Head of caudate nucleus (tissue), 42 donors: ENCODE measurements around the gene PSENEN.

Experiments
- DNase-seq, 42 donors: peaks; one replicate each; pipeline versions ENCODE4 v3.0.0 to v3.0.0-alpha.2; 2020 to 2021; ENCODE audit warnings: mixed read lengths in 7 of 42
- intact Hi-C: fragments of 100-400 bp; cut with DNase I; formaldehyde crosslinking; loops from one replicate; pipeline ENCODE4 v1.15.0; 2022

PSENEN gene

DNA sequence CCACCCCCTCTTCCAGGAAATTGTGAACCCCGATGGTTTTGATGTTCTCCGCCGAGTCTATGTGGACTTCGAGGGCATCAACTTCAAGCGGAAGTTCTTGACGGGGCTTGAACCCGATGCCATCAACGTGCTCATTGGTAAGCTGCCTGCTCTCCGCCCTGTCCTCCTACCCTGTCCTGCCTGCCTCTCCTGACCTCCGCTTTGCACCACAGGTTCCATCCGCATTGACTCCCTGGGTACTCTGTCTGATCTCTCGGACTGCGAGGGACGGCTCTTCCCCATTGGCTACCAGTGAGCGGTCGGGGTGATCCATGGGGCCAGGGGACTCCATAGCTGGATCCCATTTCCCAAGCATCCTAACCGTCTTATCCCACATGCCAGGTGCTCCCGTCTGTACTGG is 15.1 kb upstream of the PSENEN start:
- intact Hi-C loops = no loop called here
- no peak for DNase-seq

DNA sequence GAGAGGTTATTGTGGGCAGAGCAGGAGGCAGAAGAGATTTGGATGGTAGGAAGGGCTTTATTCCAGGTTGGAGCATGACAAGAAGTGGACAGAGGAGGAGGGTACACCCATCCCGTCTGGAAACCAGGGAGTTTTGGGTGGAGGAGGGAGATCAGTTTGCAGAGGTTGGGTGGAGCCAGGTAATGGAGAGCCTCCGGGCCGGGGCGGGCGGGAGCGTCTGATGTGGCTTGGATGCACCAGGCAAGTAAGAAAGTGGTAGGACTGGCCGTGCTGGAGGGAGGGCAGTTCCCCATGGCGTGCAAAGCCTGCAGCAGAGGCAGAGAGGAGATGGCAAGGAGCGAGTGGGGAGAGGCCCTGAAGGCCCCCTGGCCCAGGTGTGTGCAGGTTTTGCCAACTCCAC is 14.1 kb upstream of the PSENEN start:
- intact Hi-C loops = no loop called here
- DNase-seq = no peak

DNA sequence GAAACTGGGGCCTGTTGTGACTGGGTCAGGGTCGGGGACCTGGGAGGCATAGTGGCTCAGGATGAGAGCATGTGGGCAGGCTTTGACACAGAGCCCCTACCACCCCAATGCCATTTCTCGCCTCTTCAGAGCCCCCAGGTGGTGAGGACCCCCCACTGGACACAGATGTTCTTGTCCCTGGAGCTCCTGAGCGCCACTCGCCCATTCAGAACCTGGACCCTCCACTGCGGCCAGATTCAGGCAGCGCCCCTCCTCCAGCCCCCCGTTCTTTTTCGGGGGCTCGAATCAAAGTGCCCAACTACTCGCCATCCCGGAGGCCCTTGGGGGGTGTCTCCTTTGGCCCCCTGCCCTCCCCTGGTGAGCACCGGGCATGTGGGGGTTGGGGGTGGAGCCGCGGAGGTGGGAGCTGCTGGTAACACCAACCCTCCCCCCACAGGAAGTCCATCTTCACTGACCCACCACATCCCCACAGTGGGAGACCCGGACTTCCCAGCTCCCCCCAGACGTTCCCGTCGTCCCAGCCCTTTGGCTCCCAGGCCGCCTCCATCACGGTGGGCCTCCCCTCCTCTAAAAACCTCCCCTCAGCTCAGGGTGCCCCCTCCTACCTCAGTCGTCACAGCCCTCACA is 13.6 kb upstream of the PSENEN start:
- no peak for DNase-seq
- intact Hi-C loops = no loop called here

DNA sequence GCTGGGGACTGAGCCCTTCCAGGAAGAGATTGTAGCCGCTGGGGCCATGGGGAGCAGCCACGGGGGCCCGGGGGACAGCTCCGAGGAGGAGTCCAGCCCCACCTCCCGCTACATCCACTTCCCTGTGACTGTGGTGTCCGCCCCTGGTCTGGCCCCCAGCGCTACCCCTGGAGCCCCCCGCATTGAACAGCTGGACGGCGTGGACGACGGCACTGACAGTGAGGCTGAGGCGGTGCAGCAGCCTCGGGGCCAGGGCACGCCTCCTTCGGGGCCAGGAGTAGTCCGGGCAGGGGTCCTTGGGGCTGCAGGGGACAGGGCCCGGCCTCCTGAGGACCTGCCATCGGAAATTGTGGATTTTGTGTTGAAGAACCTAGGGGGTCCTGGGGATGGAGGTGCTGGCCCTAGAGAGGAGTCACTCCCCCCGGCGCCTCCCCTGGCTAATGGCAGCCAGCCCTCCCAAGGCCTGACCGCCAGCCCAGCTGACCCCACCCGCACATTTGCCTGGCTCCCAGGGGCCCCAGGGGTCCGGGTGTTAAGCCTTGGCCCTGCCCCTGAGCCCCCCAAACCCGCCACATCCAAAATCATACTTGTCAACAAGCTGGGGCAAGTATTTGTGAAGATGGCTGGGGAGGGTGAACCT is 12.8 kb upstream of the PSENEN start:
- intact Hi-C loops = no loop called here
- DNase-seq = no peak

DNA sequence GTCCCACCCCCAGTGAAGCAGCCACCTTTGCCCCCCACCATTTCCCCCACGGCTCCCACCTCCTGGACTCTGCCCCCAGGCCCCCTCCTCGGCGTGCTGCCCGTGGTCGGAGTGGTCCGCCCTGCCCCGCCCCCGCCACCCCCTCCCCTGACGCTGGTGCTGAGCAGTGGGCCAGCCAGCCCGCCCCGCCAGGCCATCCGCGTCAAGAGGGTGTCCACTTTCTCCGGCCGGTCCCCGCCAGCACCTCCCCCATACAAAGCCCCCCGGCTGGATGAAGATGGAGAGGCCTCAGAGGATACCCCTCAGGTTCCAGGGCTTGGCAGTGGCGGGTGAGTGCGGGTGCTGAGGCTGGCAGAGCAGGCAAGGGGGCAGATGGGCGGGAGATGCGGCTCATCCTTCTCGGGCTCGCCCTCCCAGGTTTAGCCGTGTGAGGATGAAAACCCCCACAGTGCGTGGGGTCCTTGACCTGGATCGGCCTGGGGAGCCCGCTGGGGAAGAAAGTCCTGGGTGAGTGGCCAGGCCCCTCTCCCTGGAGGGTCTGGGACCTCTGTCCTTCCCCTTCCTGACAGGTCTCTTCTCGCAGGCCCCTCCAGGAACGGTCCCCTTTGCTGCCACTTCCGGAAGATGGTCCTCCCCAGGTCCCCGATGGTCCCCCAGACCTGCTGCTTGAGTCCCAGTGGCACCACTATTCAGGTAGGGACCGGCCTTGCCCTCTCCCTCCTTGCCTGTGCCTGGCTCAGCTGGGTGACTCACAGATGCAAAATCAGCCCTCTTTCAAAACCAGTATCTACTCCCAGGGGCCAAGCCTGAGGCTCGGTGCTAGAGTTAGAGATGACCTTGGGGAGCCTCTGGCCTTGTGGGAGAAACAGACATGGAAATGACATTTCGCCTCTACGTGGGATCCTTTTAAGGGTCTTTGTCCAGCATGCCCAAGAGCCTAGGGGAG is 12.0 kb upstream of the PSENEN start:
- DNase-seq = no peak
- intact Hi-C loops = no loop called here

DNA sequence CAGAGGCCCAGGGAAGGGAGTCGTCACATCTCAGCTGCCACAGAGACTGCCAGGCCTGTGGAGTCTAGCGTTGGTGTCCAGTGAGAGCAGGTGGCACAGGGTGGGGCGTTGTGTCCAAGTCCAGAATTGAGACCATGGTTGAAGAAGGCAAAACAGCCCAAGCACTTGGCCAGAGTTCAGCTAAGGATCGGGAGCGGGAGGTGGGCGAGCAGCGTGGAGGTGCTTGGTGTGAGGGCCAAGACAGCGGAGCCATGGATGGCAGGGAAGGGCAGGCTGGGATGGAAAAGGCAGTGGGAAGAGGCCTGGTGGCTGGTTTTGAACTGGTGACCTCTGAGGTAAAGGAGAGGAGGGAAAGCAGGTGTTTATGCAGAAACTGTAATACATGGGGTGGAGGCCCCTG is 11.2 kb upstream of the PSENEN start:
- no peak for DNase-seq
- intact Hi-C loops = no loop called here

DNA sequence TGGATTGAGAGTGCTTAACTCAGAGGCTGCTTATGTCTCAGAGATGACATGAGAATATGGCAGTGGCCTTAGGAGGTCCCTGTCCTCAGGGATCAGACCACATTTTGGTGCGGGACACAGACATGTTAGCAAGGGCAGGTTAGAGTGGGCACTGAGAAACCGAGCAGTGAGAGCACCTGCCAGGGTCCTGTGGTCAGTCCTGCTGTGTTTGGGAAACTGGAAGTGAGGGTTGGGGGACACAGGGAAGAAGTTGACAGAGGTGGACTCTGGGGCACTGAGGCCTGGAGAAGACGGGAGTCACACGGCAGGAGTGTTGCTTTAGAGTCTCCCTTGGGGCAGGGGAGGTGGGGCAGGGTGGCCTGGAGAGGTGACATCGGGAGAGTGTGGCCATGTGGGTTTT is 10.6 kb upstream of the PSENEN start:
- DNase-seq = no peak

DNA sequence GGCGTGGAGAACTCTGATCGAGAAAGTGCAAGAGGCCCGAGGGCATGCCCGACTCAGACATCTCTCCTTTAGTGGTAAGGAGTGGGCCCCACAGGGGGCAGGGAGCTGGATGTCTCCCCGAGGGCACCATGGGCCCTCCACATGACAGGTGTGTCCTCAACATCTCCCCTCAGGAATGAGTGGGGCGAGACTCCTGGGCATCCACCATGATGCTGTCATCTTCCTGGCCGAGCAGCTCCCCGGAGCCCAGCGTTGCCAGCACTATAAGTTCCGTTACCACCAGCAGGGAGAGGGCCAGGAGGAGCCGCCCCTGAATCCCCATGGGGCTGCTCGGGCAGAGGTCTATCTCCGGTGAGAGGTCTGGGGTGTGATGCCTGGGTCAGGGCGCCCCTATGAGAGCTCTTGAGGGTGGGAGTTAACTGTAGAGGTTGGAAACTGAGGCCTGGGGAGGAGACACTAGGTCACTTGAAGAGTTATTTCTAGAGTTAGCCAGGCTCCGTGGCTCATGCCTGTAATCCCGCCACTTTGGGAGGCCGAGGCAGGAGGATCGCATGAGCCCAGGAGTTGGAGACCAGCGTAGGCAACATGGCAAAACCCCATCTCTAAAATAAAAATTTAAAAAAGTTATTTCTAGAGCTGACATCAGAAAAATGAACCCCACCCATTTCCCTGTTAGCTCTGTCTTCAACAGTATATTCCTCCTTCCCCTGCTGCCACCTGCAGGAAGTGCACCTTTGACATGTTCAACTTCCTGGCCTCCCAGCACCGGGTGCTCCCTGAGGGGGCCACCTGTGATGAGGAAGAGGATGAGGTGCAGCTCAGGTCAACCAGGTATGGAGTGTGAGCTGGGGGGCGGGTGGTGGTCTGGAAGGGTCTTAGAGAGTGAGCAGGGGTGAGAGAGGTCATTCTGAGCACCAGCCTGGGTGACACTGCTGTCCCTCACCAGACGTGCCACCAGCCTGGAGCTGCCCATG is 8.3 kb upstream of the PSENEN start:
- DNase-seq = no peak
- intact Hi-C loops = no loop called here

More for the DNA sequence above, 10.6 kb upstream of the PSENEN start:
- intact Hi-C loops = no loop called here

DNA sequence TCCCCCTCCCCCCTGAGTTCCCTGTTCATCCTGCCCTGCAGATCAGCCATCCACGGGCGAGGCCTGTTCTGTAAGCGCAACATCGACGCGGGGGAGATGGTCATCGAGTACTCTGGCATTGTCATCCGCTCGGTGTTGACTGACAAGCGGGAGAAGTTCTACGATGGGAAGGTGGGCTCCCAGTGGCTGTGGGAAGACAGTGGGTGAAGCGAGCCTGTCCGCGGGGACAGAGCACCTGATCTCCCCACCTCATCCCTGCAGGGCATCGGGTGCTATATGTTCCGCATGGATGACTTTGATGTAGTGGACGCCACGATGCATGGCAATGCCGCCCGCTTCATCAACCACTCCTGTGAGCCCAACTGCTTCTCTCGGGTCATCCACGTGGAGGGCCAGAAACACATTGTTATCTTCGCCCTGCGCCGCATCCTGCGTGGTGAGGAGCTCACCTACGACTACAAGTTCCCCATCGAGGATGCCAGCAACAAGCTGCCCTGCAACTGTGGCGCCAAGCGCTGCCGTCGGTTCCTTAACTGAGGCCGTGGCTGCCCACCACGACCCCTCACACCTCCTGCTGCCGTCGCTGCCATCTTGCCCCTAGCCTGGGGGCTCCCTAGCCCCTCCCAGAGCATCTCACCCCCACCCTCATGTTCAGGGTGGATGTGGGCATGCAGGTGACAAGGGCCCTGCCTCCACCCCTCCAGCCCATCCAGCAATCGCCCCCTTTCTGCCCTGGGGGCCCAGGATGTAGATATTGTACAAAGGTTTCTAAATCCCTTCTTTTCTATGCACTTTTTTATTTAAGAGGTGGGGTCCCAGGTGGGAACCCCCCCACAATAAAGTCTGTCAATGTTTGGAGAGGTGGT is 7.2 kb upstream of the PSENEN start:
- intact Hi-C loops = no loop called here
- DNase-seq = no peak

DNA sequence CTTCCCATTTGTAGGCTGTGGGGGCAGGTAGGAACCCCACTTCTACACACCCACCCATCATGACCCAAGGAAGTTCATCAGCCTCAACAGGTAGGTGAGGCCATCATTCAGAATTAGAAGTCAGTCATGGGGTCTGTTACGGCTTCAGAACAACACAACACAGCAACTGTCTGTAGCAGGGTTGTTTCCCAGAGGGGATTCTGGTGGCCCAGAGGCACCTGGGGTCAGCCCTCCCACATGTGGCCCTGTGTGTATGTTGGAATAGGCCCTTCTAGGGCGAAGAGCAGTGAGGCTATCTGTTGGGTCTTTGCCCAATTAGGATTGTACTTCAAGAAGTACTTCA is 6.6 kb upstream of the PSENEN start:
- intact Hi-C loops = no loop called here
- DNase-seq = no peak

DNA sequence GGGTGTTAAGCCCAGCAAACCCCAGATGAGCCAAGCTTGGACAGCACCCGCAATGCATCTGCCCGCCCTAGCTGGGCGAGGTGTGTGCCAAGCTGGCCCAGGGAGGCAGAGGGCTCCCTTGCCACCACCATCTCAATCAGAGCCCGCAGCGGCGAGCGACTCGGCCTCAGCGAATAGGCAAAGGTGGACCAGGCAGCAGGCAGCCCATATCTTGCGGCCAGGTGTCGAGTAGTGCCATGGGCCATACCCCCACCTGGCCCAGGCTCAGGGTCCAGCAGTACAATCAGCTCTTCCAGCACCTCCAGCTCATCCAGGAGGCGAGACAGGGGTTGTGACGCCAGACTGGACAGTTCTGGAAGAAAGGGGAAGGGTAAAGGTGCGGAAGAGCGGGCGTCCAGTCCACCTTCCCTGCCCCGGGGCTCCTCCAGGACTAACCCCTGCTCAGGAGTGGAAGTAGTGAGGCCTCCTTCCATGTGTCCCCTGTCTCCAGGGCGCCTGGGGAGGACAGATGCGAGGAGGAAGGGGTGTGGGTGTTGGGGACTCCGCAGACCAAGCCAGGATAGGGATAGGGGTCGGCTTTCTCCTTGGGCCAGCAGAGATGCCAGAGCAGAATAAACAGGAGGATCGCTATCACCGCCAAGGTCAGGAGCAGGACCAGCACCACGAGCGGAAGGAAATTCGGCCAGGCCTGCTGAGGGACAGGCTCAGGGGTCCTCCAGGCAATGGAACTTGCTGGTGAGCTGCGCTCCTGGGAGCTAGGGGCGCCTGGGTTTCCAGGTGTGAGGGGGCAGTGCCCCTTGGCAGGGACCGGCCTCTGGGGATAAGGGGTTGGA is 6.0 kb upstream of the PSENEN start:
- intact Hi-C loops = loop anchor here (10.0 kb wide), 1 partner anchor 195 kb away; the partner anchor contains the start of gene LRFN3
- DNase-seq = peak in 1 of 42 donors; percentile 29

DNA sequence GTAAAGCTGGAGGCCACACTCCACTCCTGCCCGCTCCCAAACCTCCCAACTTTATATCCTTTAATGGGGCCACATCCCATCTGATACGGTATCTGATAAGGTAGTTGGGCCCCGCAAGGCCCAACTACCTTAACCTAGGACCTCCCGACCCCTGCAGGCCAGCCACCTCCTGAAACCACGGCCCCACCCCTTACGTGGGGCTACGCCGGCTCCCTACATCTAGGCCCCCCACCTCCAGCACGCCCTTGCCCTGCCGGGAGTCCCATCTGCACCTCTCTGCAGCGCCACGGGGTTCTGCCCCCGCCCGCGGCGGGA is 5.4 kb upstream of the PSENEN start:
- intact Hi-C loops = loop anchor here (10.0 kb wide), 1 partner anchor 195 kb away; the partner anchor contains the start of gene LRFN3
- no peak for DNase-seq

DNA sequence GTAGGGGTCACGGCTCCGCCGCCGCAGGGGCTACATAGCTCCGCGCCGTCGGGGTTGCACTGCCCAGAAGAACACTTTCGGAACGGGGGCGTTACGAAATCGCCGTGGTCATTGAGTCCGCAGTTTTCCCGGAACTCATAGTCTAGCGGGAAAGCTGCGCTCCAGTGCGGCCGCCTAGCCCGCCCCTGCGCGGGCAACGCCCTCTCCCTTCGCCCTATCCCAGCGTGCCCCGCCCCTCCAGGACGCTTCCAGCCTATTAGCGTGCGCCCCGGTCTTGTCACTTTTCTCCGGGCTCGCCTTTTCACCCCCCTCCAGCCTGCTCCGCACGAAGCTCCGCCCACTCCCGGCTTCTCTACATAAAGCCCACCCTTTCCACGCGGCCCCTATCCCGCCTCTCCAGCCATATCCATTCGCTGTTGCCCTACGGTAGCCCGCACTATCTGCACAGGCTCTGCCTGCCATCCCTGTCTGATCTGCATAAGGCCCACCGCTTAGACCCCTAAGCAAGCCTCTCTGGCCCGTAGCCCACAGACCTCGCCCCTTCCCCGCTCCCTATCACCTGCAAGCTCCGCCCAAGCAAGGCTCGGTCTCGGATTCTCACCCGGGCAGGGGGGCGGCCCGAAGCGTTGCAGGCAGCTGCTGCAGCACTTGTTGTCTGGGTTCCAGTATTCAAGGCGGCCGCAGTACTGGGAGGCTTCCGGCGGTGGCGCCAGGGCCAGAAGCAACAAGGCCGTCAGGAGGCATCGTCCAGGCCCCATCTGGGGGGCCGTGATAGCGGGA is 4.8 kb upstream of the PSENEN start:
- peak; percentile 97 to 100 (median 99) for DNase-seq
- intact Hi-C loops = loop anchor here (10.0 kb wide), 1 partner anchor 194 kb away; the partner anchor contains the start of gene LRFN3

DNA sequence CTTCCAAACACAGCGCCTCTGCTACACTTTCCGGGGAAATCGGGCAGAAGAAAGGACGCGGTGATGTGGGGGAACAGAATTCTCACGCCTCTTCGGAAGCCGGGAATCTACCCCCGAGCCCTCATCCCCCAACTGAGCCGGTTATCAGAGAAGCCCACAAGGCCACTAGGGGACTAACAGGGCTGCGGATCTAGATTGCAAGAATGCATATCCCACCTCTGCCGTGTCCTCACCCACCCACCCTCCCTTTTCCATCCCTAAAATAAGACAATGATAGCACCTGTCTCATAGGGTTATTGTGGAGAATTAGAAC is 4.3 kb upstream of the PSENEN start:
- intact Hi-C loops = loop anchor here (10.0 kb wide), 1 partner anchor 194 kb away; the partner anchor contains the start of gene LRFN3
- no peak for DNase-seq

DNA sequence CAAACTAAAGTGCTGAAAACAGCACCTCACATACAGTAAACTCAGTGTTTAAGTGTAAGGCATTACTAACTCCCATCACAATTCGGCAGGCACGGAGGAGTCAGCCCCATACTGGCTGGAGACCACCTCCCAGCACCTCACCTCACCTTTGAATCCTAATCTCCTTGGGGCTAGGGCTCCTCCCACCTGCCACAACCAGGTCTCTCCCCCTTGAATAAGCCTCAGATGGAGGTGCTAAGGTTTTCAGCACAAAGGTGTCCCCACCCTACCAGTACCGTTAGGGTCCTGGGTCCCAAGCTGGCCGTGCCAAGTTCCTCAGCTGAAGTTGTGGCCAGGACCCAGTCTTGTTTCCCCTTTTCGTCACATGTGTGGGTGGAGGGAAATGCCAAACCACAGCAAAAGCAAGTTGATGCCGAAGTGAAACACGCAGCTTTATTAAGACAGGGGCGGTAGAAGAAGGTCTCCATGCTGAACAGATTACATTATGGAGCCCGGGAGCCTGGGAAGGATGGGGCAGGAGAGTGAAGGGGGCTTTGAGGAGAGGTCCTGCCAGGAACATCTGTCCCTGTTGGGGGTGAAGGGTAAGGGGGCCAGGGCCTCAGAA is 3.2 kb upstream of the PSENEN start, which contains the start of gene IGFLR1:
Gene IGFLR1 (minus strand): TSS at position 332 of the 604 bp plus-strand sequence. CDS start 1,272 bp downstream, outside the sequence.
- peak in 15 of 42 donors; percentile 15 to 65 (median 36) for DNase-seq
- intact Hi-C loops = loop anchor here (10.0 kb wide), 1 partner anchor 193 kb away; the partner anchor contains the start of gene LRFN3
